NCI-H1436 treated with DMSO at 0.1 percent for 48 hours (cell line): Measurements from ENCODE around the gene CD52.
"Not testable (repeated sequence)": the region's sequence is repeated elsewhere in the genome, so short reads cannot be mapped to it uniquely, and the experiment has no call there.

ENCODE experiments used
- DNase-seq: peaks from one replicate; lab custom pipeline; 2025; lab: John Stamatoyannopoulos, UW

Gene CD52

GRCh38 chr1:26302733-26303405 lies 14.9 kb upstream of the CD52 start:
- no peak for DNase-seq

- no peak for DNase-seq
These were observed 12.0 kb upstream of the CD52 start for GRCh38 chr1:26305667-26306289.

- peak; percentile 84 for DNase-seq
These were observed 11.2 kb upstream of the CD52 start, which contains the start of gene UBXN11 for GRCh38 chr1:26306290-26307229. UBXN11 (minus strand) TSS chr1:26306636; CDS start chr1:26302883, 3,753 bp downstream.

- DNase-seq: no peak
These were observed 10.4 kb upstream of the CD52 start for GRCh38 chr1:26307363-26307781.

GRCh38 chr1:26307966-26308899 lies 9.5 kb upstream of the CD52 start:
- DNase-seq: not testable (repeated sequence)

GRCh38 chr1:26314501-26314900 lies 3.3 kb upstream of the CD52 start:
- no peak for DNase-seq

GRCh38 chr1:26315874-26316850 lies 1.6 kb upstream of the CD52 start:
- DNase-seq: no peak

- no peak for DNase-seq
These were observed 612 bp upstream of the CD52 start for GRCh38 chr1:26317146-26317545.

GRCh38 chr1:26318338-26319064 lies 743 bp downstream of the CD52 start:
- DNase-seq: no peak

- no peak for DNase-seq
These were observed 3.1 kb downstream of the CD52 start for GRCh38 chr1:26320896-26321295.

- DNase-seq: no peak
These were observed 3.7 kb downstream of the CD52 start for GRCh38 chr1:26321315-26322041.

- no peak for DNase-seq
These were observed 4.2 kb downstream of the CD52 start for GRCh38 chr1:26322042-26322331.

- DNase-seq: no peak
These were observed 5.6 kb downstream of the CD52 start for GRCh38 chr1:26323382-26323781.

GRCh38 chr1:26324550-26324949 lies 6.8 kb downstream of the CD52 start:
- no peak for DNase-seq

GRCh38 chr1:26327956-26328362 lies 10.2 kb downstream of the CD52 start:
- no peak for DNase-seq

GRCh38 chr1:26328597-26328996 lies 10.8 kb downstream of the CD52 start:
- no peak for DNase-seq

- DNase-seq: not testable (repeated sequence)
These were observed 11.6 kb downstream of the CD52 start for GRCh38 chr1:26329380-26329779.

- DNase-seq: no peak
These were observed 12.5 kb downstream of the CD52 start for GRCh38 chr1:26330276-26330675.

GRCh38 chr1:26333312-26333711 lies 15.6 kb downstream of the CD52 start:
- not testable (repeated sequence) for DNase-seq
